ENCODE data around the gene PLGLB1. TPM values are rescaled to one million over a fixed set of nuclear protein-coding genes. Genes with fewer than 3 reads are reported as not detected.
A peak's percentile ranks its signal among the peaks of the same experiment; 100 is the strongest.
"Not testable (repeated sequence)": the region's sequence is repeated elsewhere in the genome, so short reads cannot be mapped to it uniquely, and the experiment has no call there.

The PLGLB1 gene
- total and polyA plus RNA-seq, 2 of the 4 experiments (the other 2 are of a cell fraction), result 0.18 to 0.26 TPM

GRCh38 chr2:87041321-87041978 lies 19.8 kb upstream of the PLGLB1 start:
- POLR2A ChIA-PET (ENCODE audit: unreplicated experiment); H4K20me1 ChIP-seq (ENCODE audit: insufficient read depth, low read length); H3K9me1 ChIP-seq (ENCODE audit: insufficient read depth, low read length); H3K9me3 ChIP-seq (ENCODE audit: control insufficient read depth, insufficient read depth, low read length); H3K27ac ChIP-seq (ENCODE audit: insufficient read depth, low read length); H3K4me2 ChIP-seq (ENCODE audit: low read depth, low read length); H2AK9ac ChIP-seq (replicated peaks; ENCODE audit: low read depth, low read length, poor library complexity); H2BK120ac ChIP-seq (ENCODE audit: low read depth, low read length); H4K5ac ChIP-seq (ENCODE audit: low read depth, low read length); H3K23ac ChIP-seq (ENCODE audit: low read depth, low read length); dilution Hi-C loops (cut with HindIII; ENCODE audit: low sequenced_read_pairs, unreplicated experiment); intact Hi-C loops (cut with micrococcal nuclease); in situ Hi-C loops (cut with MboI; ENCODE audit: low sequenced_read_pairs); H3K27me3 ChIP-seq (ENCODE audit: control insufficient read depth, insufficient read depth, low read length); H3K18ac ChIP-seq (ENCODE audit: low read depth, low read length); H3K4ac ChIP-seq (ENCODE audit: low read depth, low read length); H2BK15ac ChIP-seq (ENCODE audit: low read depth, low read length); H3K4me3 ChIP-seq (ENCODE audit: insufficient read depth, low read depth, low read length); H2BK5ac ChIP-seq (ENCODE audit: low read depth, low read length, poor library complexity, severe bottlenecking); H3K14ac ChIP-seq (replicated peaks; ENCODE audit: low read depth, low read length); BruUV-seq (replicated peaks); H2AK5ac ChIP-seq (ENCODE audit: low read depth, low read length); H4K8ac ChIP-seq (ENCODE audit: low read depth in 2 of 2, low read length in 2 of 2); H3K4me1 ChIP-seq (ENCODE audit: control insufficient read depth, insufficient read depth, low read length); H3K79me1 ChIP-seq (ENCODE audit: low read depth in 1 of 2, low read length in 2 of 2); DNase-seq; H3K9ac ChIP-seq (ENCODE audit: low read depth, low read length); H2BK20ac ChIP-seq (ENCODE audit: low read depth, low read length); H2AFZ ChIP-seq (replicated peaks; ENCODE audit: low read length, poor library complexity); CTCF ChIA-PET; H3K36me3 ChIP-seq (ENCODE audit: control insufficient read depth, insufficient read depth, low read length); H3K56ac ChIP-seq (ENCODE audit: extremely low read depth, insufficient read depth, low read length); H4K91ac ChIP-seq (ENCODE audit: insufficient read depth, low read depth, low read length): not testable (repeated sequence)
- WGBS, 2 experiments (ENCODE audit: extremely low coverage in 2 of 2, insufficient read length in 1 of 2), result no CpG with 5 or more reads among the region's 7 CpGs
- peak; percentile 91 for ATAC-seq (ENCODE audit: low read depth)
- TF ChIP-seq, protein P1, sequence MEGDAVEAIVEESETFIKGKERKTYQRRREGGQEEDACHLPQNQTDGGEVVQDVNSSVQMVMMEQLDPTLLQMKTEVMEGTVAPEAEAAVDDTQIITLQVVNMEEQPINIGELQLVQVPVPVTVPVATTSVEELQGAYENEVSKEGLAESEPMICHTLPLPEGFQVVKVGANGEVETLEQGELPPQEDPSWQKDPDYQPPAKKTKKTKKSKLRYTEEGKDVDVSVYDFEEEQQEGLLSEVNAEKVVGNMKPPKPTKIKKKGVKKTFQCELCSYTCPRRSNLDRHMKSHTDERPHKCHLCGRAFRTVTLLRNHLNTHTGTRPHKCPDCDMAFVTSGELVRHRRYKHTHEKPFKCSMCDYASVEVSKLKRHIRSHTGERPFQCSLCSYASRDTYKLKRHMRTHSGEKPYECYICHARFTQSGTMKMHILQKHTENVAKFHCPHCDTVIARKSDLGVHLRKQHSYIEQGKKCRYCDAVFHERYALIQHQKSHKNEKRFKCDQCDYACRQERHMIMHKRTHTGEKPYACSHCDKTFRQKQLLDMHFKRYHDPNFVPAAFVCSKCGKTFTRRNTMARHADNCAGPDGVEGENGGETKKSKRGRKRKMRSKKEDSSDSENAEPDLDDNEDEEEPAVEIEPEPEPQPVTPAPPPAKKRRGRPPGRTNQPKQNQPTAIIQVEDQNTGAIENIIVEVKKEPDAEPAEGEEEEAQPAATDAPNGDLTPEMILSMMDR (conservative IDR thresholded peaks at IDR 0.05; ENCODE audit: low read depth, low read length), result 0 out of 2 replicates have a peak, but pooled peaks have one; percentile 12

DNA sequence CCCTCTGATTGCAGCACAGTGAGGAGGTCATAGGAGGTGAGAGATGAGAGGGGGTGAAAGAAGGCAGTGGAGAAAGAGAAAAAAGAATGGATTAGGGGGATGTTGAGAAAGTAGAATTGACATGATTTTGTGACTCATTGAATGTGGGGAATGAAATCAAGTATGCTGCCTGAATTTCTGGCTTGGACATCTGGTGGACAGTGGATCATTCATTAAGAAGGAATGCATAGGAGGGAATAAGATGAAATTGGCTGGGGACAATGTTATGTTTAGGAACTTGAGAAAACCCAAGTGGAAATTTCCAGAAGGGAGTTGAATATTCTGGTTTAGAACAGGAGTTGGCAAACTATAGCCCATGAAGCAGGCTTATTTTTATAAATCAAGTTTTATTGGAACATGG lies 7.0 kb upstream of the PLGLB1 start:
- H3K27me3 ChIP-seq (ENCODE audit: control insufficient read depth, insufficient read depth, low read length); H4K91ac ChIP-seq (ENCODE audit: insufficient read depth, low read depth, low read length); H2BK5ac ChIP-seq (ENCODE audit: low read depth, low read length, poor library complexity, severe bottlenecking); H3K27ac ChIP-seq (ENCODE audit: insufficient read depth, low read length); H4K20me1 ChIP-seq (ENCODE audit: insufficient read depth, low read length); H3K14ac ChIP-seq (replicated peaks; ENCODE audit: low read depth, low read length); H3K23ac ChIP-seq (ENCODE audit: low read depth, low read length); POLR2A ChIA-PET (ENCODE audit: unreplicated experiment); H3K4me1 ChIP-seq (ENCODE audit: control insufficient read depth, insufficient read depth, low read length); in situ Hi-C loops (cut with MboI; ENCODE audit: low sequenced_read_pairs); DNase-seq; H3K36me3 ChIP-seq (ENCODE audit: control insufficient read depth, insufficient read depth, low read length); H2BK15ac ChIP-seq (ENCODE audit: low read depth, low read length); H3K9me3 ChIP-seq (ENCODE audit: control insufficient read depth, insufficient read depth, low read length); BruUV-seq (replicated peaks); H2AK5ac ChIP-seq (ENCODE audit: low read depth, low read length); H3K79me1 ChIP-seq (ENCODE audit: low read depth in 1 of 2, low read length in 2 of 2); H3K9me1 ChIP-seq (ENCODE audit: insufficient read depth, low read length); intact Hi-C loops (cut with micrococcal nuclease); H3K56ac ChIP-seq (ENCODE audit: extremely low read depth, insufficient read depth, low read length); H3K4me2 ChIP-seq (ENCODE audit: low read depth, low read length); H2BK20ac ChIP-seq (ENCODE audit: low read depth, low read length); H2AFZ ChIP-seq (replicated peaks; ENCODE audit: low read length, poor library complexity); H3K18ac ChIP-seq (ENCODE audit: low read depth, low read length); dilution Hi-C loops (cut with HindIII; ENCODE audit: low sequenced_read_pairs, unreplicated experiment); CTCF ChIA-PET; H3K9ac ChIP-seq (ENCODE audit: low read depth, low read length); H3K4me3 ChIP-seq (ENCODE audit: insufficient read depth, low read depth, low read length); H2BK120ac ChIP-seq (ENCODE audit: low read depth, low read length); H2AK9ac ChIP-seq (replicated peaks; ENCODE audit: low read depth, low read length, poor library complexity); H4K5ac ChIP-seq (ENCODE audit: low read depth, low read length); H4K8ac ChIP-seq (ENCODE audit: low read depth in 2 of 2, low read length in 2 of 2); H3K4ac ChIP-seq (ENCODE audit: low read depth, low read length): not testable (repeated sequence)
- peak; percentile 83 for ATAC-seq (ENCODE audit: low read depth)

All from IMR-90 (cell line).